K562 (cell line): ENCODE results near the gene NAT9. TPM values are rescaled to one million over a fixed set of nuclear protein-coding genes. Genes with fewer than 3 reads are reported as not detected.

Source experiments
- ATAC-seq: fragments of 200-7000 bp; cut with Tn5 transposase; 3 replicates; pipeline ENCODE4 v1.9.1; 2020; ENCODE audit warnings: moderate library complexity
- BruUV-seq: library from RNA; stranded (reverse); fragments of 400-500 nt; replicated peaks from 2 replicates; lab custom pipeline; 2021; lab: Mats Ljungman, UMichigan
- CTCF ChIA-PET: fragments of 300-600 bp; formaldehyde crosslinking; extraction: SDS; loops from one replicate; lab custom pipeline; 2021; ENCODE audit warnings: low intra/inter-chr PET ratio; lab: Yijun Ruan, JAX
- POLR2A ChIA-PET: fragments of 300-600, 350-650 bp; sonication (Branson Sonifier 250); formaldehyde crosslinking; extraction: SDS; loops from one replicate; lab custom pipeline; 2021; ENCODE audit warnings: antibody characterized with exemption, inconsistent platforms; lab: Yijun Ruan, JAX
- DNase-seq, 4 experiments: peaks; one replicate each; pipeline versions ENCODE4 v3.0.0 to v3.0.0-alpha.2; 2011 to 2018; ENCODE audit warnings: low spot score in 3 of 4, mixed read lengths in 3 of 4; ENCODE audit errors: extremely low read depth in 1 of 4
- FAIRE-seq: peaks from 2 replicates; lab custom pipeline; 2011; peaks lifted over from hg19 to GRCh38; lab: Jason Lieb, UNC
- H2AFZ ChIP-seq: 2 replicates; pipeline ENCODE4 v1.6.0; 2011; ENCODE audit warnings: low read depth, low read length, control low read depth, inconsistent platforms
- H3K27ac ChIP-seq: fragments of 200-600 bp; 3 replicates; pipeline ENCODE4 v1.8.0; 2011; ENCODE audit warnings: low read depth, mild to moderate bottlenecking, control low read depth, inconsistent platforms, low read length, moderate library complexity, mixed read lengths; ENCODE audit errors: extremely low read depth
- H3K27me3 ChIP-seq, 2 experiments: fragments of 300-600 bp in 1 of 2; 2 replicates in 1 of 2; 3 replicates in 1 of 2; pipeline versions ENCODE4 v1.6.0 to v1.8.0; 2011; ENCODE audit warnings: inconsistent platforms in 2 of 2, low read length in 2 of 2, mild to moderate bottlenecking in 1 of 2, mixed read lengths in 1 of 2, moderate library complexity in 1 of 2; ENCODE audit not compliant: control insufficient read depth in 2 of 2, insufficient read depth in 2 of 2
- H3K36me3 ChIP-seq: fragments of 300-600 bp; 3 replicates; pipeline ENCODE4 v1.8.0; 2011; ENCODE audit warnings: mild to moderate bottlenecking, low read length, inconsistent platforms; ENCODE audit not compliant: control insufficient read depth, insufficient read depth
- H3K4me1 ChIP-seq, 2 experiments: fragments of 200-600 bp in 1 of 2; replicated peaks in 1 of 2; 2 replicates in 1 of 2; 3 replicates in 1 of 2; pipeline versions ENCODE4 v1.5.1 to v1.8.0; 2011; ENCODE audit warnings: inconsistent platforms in 2 of 2, low read length in 2 of 2, mild to moderate bottlenecking in 1 of 2, mixed read lengths in 1 of 2, moderate library complexity in 1 of 2; ENCODE audit not compliant: control insufficient read depth in 2 of 2, insufficient read depth in 2 of 2
- H3K4me2 ChIP-seq: 2 replicates; pipeline ENCODE4 v1.6.1; 2011; ENCODE audit warnings: low read length, control low read depth, inconsistent platforms, mixed read lengths; ENCODE audit not compliant: insufficient read depth
- H3K4me3 ChIP-seq: fragments of 200-600 bp; sonication (generic), shearing (Covaris generic); 2 replicates; pipeline ENCODE4 v1.5.1; 2016; ENCODE audit warnings: control low read depth, inconsistent platforms
- H3K79me2 ChIP-seq: fragments of 200-600 bp; 3 replicates; pipeline ENCODE4 v1.8.0; 2011; ENCODE audit warnings: low read length, inconsistent platforms; ENCODE audit not compliant: control insufficient read depth, insufficient read depth
- H3K9ac ChIP-seq, 2 experiments: 2 replicates each; pipeline versions ENCODE4 v1.6.0 to v1.6.1; 2011; ENCODE audit warnings: low read depth in 2 of 2, low read length in 2 of 2, control low read depth in 1 of 2, inconsistent platforms in 1 of 2, mild to moderate bottlenecking in 1 of 2, mixed read lengths in 1 of 2; ENCODE audit not compliant: insufficient read depth in 1 of 2
- H3K9me1 ChIP-seq: one replicate; pipeline ENCODE4 v1.6.0; 2011; ENCODE audit warnings: inconsistent platforms, mild to moderate bottlenecking, low read length, moderate library complexity; ENCODE audit not compliant: control insufficient read depth, insufficient read depth
- H3K9me3 ChIP-seq: replicated peaks from 2 replicates; pipeline ENCODE4 v1.5.1; 2011; ENCODE audit warnings: low read depth, low read length, inconsistent platforms; ENCODE audit not compliant: control insufficient read depth, insufficient read depth
- H4K20me1 ChIP-seq: replicated peaks from 2 replicates; pipeline ENCODE4 v1.6.1; 2011; ENCODE audit warnings: low read length, inconsistent platforms, mixed read lengths; ENCODE audit not compliant: control insufficient read depth, insufficient read depth
- KAT7 ChIP-seq: sonication (generic); formaldehyde crosslinking; IDR thresholded peaks from 2 replicates; pipeline ENCODE4 v1.8.0; 2022; ENCODE audit warnings: missing genetic modification reagents, mild to moderate bottlenecking, borderline replicate concordance
- NCOA1 ChIP-seq: fragments of 450-650 bp; IDR thresholded peaks from 2 replicates; pipeline ENCODE4 v1.6.1; 2016; ENCODE audit warnings: low read depth
- NCOA6 ChIP-seq: fragments of 450-650 bp; IDR thresholded peaks from 2 replicates; pipeline ENCODE4 v1.6.1; 2017; ENCODE audit warnings: mild to moderate bottlenecking
- RBM39 ChIP-seq: fragments of 200-400 bp; formaldehyde crosslinking; optimal IDR thresholded peaks from 2 replicates; pipeline ENCODE3; 2018; ENCODE audit warnings: low read depth, low read length
- RFX7 ChIP-seq: fragments of 250-450 bp; sonication (Bioruptor Pico); IDR thresholded peaks from 2 replicates; pipeline ENCODE4 v1.5.1; 2021; ENCODE audit warnings: mild to moderate bottlenecking
- SMARCA4 ChIP-seq: fragments of 450-650 bp; IDR thresholded peaks from 2 replicates; pipeline ENCODE4 v1.6.1; 2016
- SP1 ChIP-seq: sonication (generic); formaldehyde crosslinking; IDR thresholded peaks from 2 replicates; pipeline ENCODE4 v1.8.1; 2022; ENCODE audit warnings: mild to moderate bottlenecking, missing genetic modification reagents
- ZNF23 ChIP-seq: fragments of 250-450 bp; sonication (Bioruptor Pico); IDR thresholded peaks from 2 replicates; pipeline ENCODE4 v1.4.0; 2020; ENCODE audit warnings: mild to moderate bottlenecking
- WGBS: fragments of 100-300 bp; shearing (Covaris generic); methylation state at CpG from one replicate; pipeline ENCODE4 v1.1.6; 2016; ENCODE audit warnings: low coverage, mixed read lengths; ENCODE audit not compliant: insufficient coverage; ENCODE audit errors: missing lambda C conversion rate; 5-methylcytosine and 5-hydroxymethylcytosine counted together
- in situ Hi-C: fragments of 300-500 bp; cut with MboI; formaldehyde crosslinking; loops from 4 replicates; pipeline ENCODE4 v1.15.0; 2018; ENCODE audit warnings: inconsistent platforms, mixed read lengths
- intact Hi-C: fragments of 100-400 bp; cut with micrococcal nuclease; formaldehyde crosslinking; loops from 2 replicates; pipeline ENCODE4 v1.14.2; 2022
- polyA plus RNA-seq, 8 experiments: library from polyadenylated mRNA; depleted of rRNA in 4 of 8; stranded (reverse) in 5 of 8; unstranded in 3 of 8; fragments of >200 nt; fragmentation: Nextera tagmentation in 2 of 8; fragmentation: Illumina TruSeq in 1 of 8; extraction: Ambion mirVana in 2 of 8; extraction: Trizol in 1 of 8; gene quantifications; 2 replicates each; pipeline versions ENCODE4 v1.2.1 to v1.2.3, GENCODE V29; 2011 to 2014; ENCODE audit warnings: inconsistent platforms in 1 of 8, missing spikeins in 1 of 8
- total RNA-seq, 7 experiments: library from RNA; depleted of rRNA in 6 of 7; stranded (reverse); fragments of >200 nt in 6 of 7; fragmentation: Illumina TruSeq in 2 of 7; extraction: Trizol in 2 of 7; gene quantifications; 2 replicates each; pipeline versions ENCODE4 v1.2.1 to v1.2.3, GENCODE V29; 2011 to 2021; ENCODE audit warnings: low replicate concordance in 1 of 7
- TF ChIP-seq, protein P1 (sequence below): fragments of 450-650 bp; IDR thresholded peaks from 2 replicates; pipeline ENCODE4 v1.6.1; 2016
- TF ChIP-seq, protein P2 (sequence below): sonication (generic); formaldehyde crosslinking; IDR thresholded peaks from 2 replicates; pipeline ENCODE4 v1.8.0; 2023; ENCODE audit warnings: mild to moderate bottlenecking, missing genetic modification reagents
- TF ChIP-seq, protein P3 (sequence below), 2 experiments: IDR thresholded peaks; 2 replicates each; pipeline ENCODE4 v1.6.1; 2011; ENCODE audit warnings: borderline replicate concordance in 1 of 2, control low read depth in 1 of 2, low read depth in 1 of 2, low read length in 1 of 2, mild to moderate bottlenecking in 1 of 2, mixed read lengths in 1 of 2, moderate library complexity in 1 of 2; ENCODE audit not compliant: insufficient read depth in 1 of 2, insufficient read length in 1 of 2, poor library complexity in 1 of 2, severe bottlenecking in 1 of 2; ENCODE audit errors: extremely low read depth in 1 of 2
- TF ChIP-seq, protein P4 (sequence below): fragments of 450-650 bp; IDR thresholded peaks from 2 replicates; pipeline ENCODE4 v1.6.1; 2016; ENCODE audit warnings: low read depth, mild to moderate bottlenecking, moderate library complexity

Gene NAT9
- total and polyA plus RNA-seq, 9 of the 15 experiments (the other 6 are each of a cell fraction or from before 2014, with no cell fraction given): 4.2 to 63.6 (median 40.8) TPM

DNA sequence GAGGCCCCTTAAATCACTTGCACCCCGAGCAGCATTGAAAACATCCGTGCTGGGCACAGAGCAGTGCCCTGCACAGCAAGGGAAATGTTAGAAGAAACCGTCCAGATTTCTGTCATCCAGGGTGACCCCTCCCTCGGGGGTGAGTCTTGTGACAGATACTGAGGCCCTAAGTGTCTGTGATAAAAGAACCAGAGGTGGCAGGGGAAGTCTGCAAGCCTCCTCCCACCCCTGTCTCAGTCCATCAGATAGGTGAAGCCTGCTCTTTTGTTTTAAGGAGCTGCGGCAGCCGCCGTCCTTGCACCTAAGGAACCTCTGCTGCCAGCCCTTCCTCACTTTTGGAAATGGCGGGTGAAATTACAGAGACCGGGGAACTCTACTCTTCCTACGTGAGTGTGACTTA, 845 bp upstream of the NAT9 start (continued):
- TF ChIP-seq, protein P1, sequence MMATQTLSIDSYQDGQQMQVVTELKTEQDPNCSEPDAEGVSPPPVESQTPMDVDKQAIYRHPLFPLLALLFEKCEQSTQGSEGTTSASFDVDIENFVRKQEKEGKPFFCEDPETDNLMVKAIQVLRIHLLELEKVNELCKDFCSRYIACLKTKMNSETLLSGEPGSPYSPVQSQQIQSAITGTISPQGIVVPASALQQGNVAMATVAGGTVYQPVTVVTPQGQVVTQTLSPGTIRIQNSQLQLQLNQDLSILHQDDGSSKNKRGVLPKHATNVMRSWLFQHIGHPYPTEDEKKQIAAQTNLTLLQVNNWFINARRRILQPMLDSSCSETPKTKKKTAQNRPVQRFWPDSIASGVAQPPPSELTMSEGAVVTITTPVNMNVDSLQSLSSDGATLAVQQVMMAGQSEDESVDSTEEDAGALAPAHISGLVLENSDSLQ: peak; percentile 31; the same call in 1 of the 2 replicates
- TF ChIP-seq RFX7 (CRISPR knock-in tag): no peak
- no peak for TF ChIP-seq SP1

DNA sequence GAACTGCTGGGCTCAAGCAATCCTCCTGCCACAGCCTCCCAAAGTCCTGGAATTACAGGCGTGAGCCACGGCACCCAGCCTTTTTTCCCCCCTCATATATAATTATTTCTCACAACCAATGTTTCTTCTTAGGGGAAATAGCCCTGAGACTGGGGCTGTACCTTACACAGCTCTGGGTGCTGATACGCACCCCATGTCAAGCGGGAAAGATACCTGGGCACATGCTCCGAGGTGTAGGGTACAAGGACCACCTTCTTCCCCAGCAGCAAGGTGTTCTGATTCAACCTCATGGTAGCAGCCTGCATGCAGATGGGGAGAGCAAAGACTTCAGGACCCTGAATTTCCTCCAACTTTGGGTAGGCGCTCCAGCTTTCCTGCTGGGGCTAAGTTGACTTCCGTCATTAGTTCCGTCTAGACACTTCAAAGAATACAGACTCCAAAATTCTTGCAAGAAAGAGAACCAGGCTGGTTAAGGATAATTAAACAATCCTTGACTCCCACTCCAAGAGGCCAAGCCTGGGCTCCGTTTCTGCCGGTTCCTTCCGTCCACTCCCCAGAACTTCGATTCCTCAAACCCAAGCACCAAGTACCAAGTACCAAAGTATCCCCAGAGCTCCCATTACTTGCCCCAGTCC, 619 bp downstream of the NAT9 start:
- Histone ChIP-seq H3K27me3 (no peaks in the 10 kb centered on the region), H3K9me1 (no peaks in the 10 kb centered on the region), H3K4me1 (peaks cover 12 to 20% of the 10 kb centered on the region in 2 experiments; a peak in 4 of 5 replicates), H3K4me3 (peak overlapping the region; percentile 90), H3K9me3 (no peaks in the 10 kb centered on the region), H3K36me3 (peaks cover 54% of the 10 kb centered on the region), H3K9ac (peak overlapping the region; percentile 95 to 98), H3K27ac (peak overlapping the region; percentile 88), H2AFZ (peak overlapping the region; percentile 95), H4K20me1 (peaks cover 15% of the 10 kb centered on the region), H3K4me2 (peak overlapping the region; percentile 90), H3K79me2 (peaks cover 31% of the 10 kb centered on the region)
- BruUV-seq: TSS peak; percentile 78
- CTCF ChIA-PET: interaction anchor here (2.2 kb wide), 1 partner anchor 31 kb away, joined by 9 read pairs; no protein-coding TSS in a partner anchor
- in situ Hi-C loops (no loop called here), intact Hi-C loops (no loop called here)
- TF ChIP-seq, protein P2, sequence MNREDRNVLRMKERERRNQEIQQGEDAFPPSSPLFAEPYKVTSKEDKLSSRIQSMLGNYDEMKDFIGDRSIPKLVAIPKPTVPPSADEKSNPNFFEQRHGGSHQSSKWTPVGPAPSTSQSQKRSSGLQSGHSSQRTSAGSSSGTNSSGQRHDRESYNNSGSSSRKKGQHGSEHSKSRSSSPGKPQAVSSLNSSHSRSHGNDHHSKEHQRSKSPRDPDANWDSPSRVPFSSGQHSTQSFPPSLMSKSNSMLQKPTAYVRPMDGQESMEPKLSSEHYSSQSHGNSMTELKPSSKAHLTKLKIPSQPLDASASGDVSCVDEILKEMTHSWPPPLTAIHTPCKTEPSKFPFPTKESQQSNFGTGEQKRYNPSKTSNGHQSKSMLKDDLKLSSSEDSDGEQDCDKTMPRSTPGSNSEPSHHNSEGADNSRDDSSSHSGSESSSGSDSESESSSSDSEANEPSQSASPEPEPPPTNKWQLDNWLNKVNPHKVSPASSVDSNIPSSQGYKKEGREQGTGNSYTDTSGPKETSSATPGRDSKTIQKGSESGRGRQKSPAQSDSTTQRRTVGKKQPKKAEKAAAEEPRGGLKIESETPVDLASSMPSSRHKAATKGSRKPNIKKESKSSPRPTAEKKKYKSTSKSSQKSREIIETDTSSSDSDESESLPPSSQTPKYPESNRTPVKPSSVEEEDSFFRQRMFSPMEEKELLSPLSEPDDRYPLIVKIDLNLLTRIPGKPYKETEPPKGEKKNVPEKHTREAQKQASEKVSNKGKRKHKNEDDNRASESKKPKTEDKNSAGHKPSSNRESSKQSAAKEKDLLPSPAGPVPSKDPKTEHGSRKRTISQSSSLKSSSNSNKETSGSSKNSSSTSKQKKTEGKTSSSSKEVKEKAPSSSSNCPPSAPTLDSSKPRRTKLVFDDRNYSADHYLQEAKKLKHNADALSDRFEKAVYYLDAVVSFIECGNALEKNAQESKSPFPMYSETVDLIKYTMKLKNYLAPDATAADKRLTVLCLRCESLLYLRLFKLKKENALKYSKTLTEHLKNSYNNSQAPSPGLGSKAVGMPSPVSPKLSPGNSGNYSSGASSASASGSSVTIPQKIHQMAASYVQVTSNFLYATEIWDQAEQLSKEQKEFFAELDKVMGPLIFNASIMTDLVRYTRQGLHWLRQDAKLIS (CRISPR knock-in tag): 0 out of 2 replicates have a peak, but pooled peaks have one; percentile 49
- no peak for TF ChIP-seq ZNF23 (CRISPR knock-in tag)
- 0 out of 2 replicates have a peak, but pooled peaks have one; percentile 13 for TF ChIP-seq KAT7 (CRISPR knock-in tag)
- 0 out of 2 replicates have a peak, but pooled peaks have one; percentile 25 for TF ChIP-seq SMARCA4
- TF ChIP-seq, protein P3, sequence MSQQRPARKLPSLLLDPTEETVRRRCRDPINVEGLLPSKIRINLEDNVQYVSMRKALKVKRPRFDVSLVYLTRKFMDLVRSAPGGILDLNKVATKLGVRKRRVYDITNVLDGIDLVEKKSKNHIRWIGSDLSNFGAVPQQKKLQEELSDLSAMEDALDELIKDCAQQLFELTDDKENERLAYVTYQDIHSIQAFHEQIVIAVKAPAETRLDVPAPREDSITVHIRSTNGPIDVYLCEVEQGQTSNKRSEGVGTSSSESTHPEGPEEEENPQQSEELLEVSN (IDR thresholded peaks at IDR 0.05; ENCODE audit: borderline replicate concordance in 1 of 2, extremely low read depth in 1 of 2, insufficient read depth in 1 of 2, insufficient read length in 1 of 2, low read depth in 1 of 2, low read length in 1 of 2, poor library complexity in 1 of 2, severe bottlenecking in 1 of 2): peak in 1 of 2 experiments; percentile 54
- TF ChIP-seq RBM39: no peak
- TF ChIP-seq NCOA1: no peak
- TF ChIP-seq, protein P4, sequence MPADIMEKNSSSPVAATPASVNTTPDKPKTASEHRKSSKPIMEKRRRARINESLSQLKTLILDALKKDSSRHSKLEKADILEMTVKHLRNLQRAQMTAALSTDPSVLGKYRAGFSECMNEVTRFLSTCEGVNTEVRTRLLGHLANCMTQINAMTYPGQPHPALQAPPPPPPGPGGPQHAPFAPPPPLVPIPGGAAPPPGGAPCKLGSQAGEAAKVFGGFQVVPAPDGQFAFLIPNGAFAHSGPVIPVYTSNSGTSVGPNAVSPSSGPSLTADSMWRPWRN: no peak
- TF ChIP-seq NCOA6: no peak
- no peak for DNase-seq
- POLR2A ChIA-PET: interaction anchor here (0.6 to 1.5 kb wide), 3 partner anchors 11 to 181 kb away, joined by 3 read pairs; no protein-coding TSS in a partner anchor
- peak; percentile 44 for FAIRE-seq
- 32% methylated on average over 12 of the region's 12 CpGs for WGBS
- no peak; the same call in 2 of the 3 replicates for ATAC-seq
